ENCODE measurements around the gene FCHSD1. TPM values are rescaled to one million over a fixed set of nuclear protein-coding genes. Genes with fewer than 3 reads are reported as not detected.

FCHSD1 gene
- total RNA-seq, 2 donors from 2014 or later, result 42.6 to 47.0 TPM

- H3K4me1 ChIP-seq (ENCODE audit: control insufficient read depth in 1 of 2, low read depth in 2 of 2), result no peaks in the 10 kb centered on the region
- no peaks in the 10 kb centered on the region for H3K27me3 ChIP-seq (replicated peaks; ENCODE audit: insufficient read depth)
- H3K36me3 ChIP-seq, result no peaks in the 10 kb centered on the region
- H3K9me3 ChIP-seq, result no peaks in the 10 kb centered on the region
- no peak for DNase-seq (ENCODE audit: low spot score)
- H3K27ac ChIP-seq, result no peak overlapping the region
- H3K4me3 ChIP-seq, result no peak overlapping the region
- TF ChIP-seq CTCF (IDR thresholded peaks at IDR 0.05), result no peak
- no peak for ATAC-seq (ENCODE audit: insufficient number of reproducible peaks, low FRiP score, low read depth)
Observed at GRCh38 chr5:141672841-141673813, 21.9 kb upstream of the FCHSD1 start.

DNA sequence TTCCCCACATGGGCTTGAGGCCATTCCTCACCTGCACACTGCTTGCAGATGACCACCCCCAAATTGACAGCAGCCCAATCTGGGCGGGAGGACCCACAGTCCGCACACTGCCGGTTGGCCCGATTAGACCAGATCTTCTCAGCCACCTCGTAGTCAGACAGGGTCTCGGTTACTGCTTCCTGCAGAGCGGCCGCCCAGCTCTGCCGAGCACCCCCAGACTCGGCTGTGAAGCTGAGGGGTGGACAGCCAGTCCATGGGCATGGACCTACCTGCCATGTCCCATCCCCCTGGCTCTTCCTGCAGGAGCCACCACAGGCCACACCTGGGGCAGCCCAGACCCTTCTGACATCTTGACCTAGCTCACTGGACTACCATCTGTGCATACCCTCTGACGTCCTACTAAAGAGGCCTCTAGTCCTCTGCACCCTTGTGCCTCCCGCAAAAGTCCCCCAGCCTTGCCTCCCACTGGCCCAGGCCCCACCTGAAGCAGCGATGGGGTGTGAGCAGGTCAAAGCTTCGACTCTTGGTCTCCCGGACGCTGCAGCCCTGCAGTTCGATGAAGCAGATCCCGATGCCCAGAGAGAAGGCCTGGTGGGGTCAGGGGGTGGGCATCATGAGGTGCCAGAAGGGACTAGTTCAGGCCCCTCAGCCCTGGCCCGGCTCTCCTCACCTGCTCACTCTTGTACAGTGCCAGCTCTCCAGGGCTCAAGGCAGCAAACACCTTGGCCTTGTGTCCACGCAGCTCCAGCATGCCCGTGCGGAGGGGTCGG is 21.0 kb upstream of the FCHSD1 start:
- no peaks in the 10 kb centered on the region for H3K4me1 ChIP-seq (ENCODE audit: control insufficient read depth in 1 of 2, low read depth in 2 of 2)
- no peak for ATAC-seq (ENCODE audit: insufficient number of reproducible peaks, low FRiP score, low read depth)
- DNase-seq (ENCODE audit: low spot score), result no peak
- TF ChIP-seq CTCF (IDR thresholded peaks at IDR 0.05), result no peak
- no peaks in the 10 kb centered on the region for H3K36me3 ChIP-seq
- no peak overlapping the region for H3K4me3 ChIP-seq
- H3K27ac ChIP-seq, result no peak overlapping the region
- no peaks in the 10 kb centered on the region for H3K27me3 ChIP-seq (replicated peaks; ENCODE audit: insufficient read depth)
- no peaks in the 10 kb centered on the region for H3K9me3 ChIP-seq

DNA sequence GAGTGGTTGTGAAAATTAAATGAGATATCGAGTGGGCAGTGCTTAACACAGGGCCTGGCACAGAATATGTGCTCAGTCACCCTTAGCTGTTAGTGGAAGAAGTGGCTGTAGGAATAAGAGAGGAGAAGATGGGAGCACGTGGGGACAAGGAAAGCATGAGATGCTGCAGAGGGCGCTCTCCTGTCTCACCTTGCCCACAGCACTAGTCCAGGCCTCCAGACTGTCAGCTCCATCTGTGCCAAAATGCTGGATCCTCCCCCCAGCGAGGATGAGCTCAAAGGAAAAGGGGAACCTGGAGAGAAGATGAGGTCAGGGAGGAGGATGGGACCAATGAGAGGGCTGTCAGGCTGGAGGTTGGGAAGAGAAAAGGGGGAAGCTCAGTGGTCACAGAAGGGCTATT is 18.3 kb upstream of the FCHSD1 start:
- H3K9me3 ChIP-seq, result no peaks in the 10 kb centered on the region
- H3K27ac ChIP-seq, result no peak overlapping the region

DNA sequence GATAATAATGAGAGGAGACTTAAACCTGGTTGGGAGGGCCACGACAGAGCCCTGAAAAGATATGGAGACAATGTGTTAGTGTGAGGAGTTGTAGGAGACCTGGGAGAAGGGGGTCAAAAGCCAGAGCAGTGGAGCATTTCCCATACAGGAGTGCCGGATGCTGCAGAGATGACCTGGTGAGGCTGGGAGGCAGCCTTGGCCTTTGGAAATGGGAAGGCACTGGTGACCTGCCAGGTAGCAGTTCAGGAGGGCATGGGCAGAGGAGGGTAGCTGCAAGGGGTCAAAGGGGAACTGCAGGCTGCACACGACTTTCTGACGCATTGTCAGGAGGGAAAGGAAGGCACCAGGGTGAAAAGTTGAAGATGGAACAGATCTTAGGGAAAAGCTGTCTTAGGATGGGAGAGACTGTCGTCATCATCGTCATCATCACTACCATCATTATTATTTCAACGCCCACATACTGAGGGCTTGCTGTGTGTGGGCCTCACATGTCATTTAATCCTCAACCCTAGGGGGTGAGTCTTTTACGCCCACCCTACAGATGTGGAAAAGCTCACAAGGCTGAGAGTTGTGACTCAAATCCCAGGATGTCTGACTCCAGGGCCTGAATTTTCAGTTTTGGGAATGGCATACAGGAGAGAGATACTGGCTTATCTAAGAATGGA is 17.5 kb upstream of the FCHSD1 start:
- Histone ChIP-seq H3K4me1 (ENCODE audit: control insufficient read depth in 1 of 2, low read depth in 2 of 2) (no peaks in the 10 kb centered on the region), H3K27me3 (replicated peaks; ENCODE audit: insufficient read depth) (no peaks in the 10 kb centered on the region), H3K4me3 (no peak overlapping the region), H3K27ac (no peak overlapping the region), H3K9me3 (no peaks in the 10 kb centered on the region), H3K36me3 (no peaks in the 10 kb centered on the region)
- no peak for ATAC-seq (ENCODE audit: insufficient number of reproducible peaks, low FRiP score, low read depth)
- DNase-seq (ENCODE audit: low spot score), result no peak
- TF ChIP-seq CTCF (IDR thresholded peaks at IDR 0.05), result no peak

More for the DNA sequence above, 18.3 kb upstream of the FCHSD1 start:
- no peaks in the 10 kb centered on the region for H3K27me3 ChIP-seq (replicated peaks; ENCODE audit: insufficient read depth)
- TF ChIP-seq CTCF (IDR thresholded peaks at IDR 0.05), result no peak
- no peak overlapping the region for H3K4me3 ChIP-seq
- no peak for DNase-seq (ENCODE audit: low spot score)
- no peak for ATAC-seq (ENCODE audit: insufficient number of reproducible peaks, low FRiP score, low read depth)
- H3K4me1 ChIP-seq (ENCODE audit: control insufficient read depth in 1 of 2, low read depth in 2 of 2), result no peaks in the 10 kb centered on the region
- H3K36me3 ChIP-seq, result no peaks in the 10 kb centered on the region

Data from thoracic aorta (tissue), 2 donors.